Limb (tissue), 2 donors: ENCODE data around the gene CMTM5.
"Not testable (repeated sequence)": the region's sequence is repeated elsewhere in the genome, so short reads cannot be mapped to it uniquely, and the experiment has no call there.

ENCODE experiments used
- DNase-seq, 2 donors: peaks; one replicate each; pipeline ENCODE4 v3.0.0-alpha.2; 2016; ENCODE audit errors: extremely low spot score in 2 of 2

The CMTM5 gene

DNA sequence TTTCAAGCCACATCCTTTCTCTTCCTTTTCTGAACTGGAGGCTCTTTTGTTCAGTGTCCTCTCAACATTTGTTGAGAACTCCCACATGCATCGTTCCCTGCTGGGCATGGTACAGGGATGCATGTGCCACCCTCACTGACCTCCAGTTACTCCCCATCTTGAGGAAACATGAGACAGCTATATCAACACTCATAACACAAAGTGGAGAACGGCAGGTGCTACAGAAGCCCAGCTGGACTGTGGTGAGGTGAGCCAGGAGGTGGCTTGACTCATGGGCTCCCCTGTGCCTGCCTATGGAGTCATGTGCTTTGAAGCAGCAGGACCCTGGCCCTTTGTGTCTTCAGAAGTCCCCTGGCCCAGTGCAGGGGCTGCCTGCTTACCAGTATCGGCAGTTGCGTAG is 21.5 kb downstream of the CMTM5 start:
- DNase-seq = no peak

- no peak for DNase-seq
Observed at GRCh38 chr14:23399136-23399535, 22.3 kb downstream of the CMTM5 start.

- DNase-seq = no peak
Observed at GRCh38 chr14:23399591-23399990, 22.7 kb downstream of the CMTM5 start.

DNA sequence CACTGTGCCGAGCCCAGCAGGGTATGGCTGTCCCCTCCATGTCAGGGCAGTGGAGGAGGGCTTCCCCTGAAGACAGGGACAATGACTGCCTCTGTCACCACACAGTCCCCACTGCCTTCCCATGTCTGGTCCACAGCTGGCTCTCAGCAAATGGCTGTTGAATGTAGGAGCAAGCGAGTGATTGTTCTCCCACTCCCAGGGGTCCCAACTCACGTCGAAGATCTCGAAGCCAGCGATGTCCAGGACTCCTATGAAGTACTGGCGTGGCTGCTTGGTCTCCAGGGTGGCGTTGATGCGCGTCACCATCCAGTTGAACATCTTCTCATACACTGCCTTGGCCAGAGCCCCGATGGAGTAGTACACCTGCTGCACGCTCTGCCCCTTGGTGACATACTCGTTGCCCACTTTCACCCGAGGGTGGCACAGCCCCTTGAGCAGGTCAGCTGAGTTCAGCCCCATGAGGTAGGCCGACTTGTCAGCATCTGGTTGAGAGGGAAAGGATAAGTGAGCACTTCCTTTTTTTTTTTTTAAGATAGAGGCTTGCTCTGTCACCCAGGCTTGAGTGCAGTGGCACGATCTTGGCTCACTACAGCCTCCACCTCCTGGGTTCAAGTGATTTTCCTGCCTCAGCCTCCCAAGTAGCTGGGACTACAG is 23.8 kb downstream of the CMTM5 start:
- DNase-seq = not testable (repeated sequence)

DNA sequence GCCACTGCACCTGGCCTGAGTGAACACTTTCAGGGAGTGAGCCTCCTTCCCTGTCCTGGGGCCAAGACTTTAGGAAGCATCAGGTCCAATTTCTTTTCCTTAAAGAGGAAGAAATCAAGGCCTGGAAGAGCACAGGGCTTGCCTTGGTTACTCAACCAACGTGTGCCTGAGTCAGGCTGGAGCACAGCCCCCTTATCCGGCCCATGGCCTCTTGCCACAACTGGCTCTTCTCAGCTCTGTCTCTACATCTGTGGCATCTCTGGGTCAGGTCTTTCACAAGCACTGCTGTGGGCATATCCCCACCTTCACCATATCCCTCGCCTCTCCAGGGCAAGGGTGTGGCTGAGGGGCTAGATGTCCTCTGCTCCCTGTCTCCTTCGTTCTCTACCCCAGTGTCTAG is 24.4 kb downstream of the CMTM5 start:
- no peak for DNase-seq

DNA sequence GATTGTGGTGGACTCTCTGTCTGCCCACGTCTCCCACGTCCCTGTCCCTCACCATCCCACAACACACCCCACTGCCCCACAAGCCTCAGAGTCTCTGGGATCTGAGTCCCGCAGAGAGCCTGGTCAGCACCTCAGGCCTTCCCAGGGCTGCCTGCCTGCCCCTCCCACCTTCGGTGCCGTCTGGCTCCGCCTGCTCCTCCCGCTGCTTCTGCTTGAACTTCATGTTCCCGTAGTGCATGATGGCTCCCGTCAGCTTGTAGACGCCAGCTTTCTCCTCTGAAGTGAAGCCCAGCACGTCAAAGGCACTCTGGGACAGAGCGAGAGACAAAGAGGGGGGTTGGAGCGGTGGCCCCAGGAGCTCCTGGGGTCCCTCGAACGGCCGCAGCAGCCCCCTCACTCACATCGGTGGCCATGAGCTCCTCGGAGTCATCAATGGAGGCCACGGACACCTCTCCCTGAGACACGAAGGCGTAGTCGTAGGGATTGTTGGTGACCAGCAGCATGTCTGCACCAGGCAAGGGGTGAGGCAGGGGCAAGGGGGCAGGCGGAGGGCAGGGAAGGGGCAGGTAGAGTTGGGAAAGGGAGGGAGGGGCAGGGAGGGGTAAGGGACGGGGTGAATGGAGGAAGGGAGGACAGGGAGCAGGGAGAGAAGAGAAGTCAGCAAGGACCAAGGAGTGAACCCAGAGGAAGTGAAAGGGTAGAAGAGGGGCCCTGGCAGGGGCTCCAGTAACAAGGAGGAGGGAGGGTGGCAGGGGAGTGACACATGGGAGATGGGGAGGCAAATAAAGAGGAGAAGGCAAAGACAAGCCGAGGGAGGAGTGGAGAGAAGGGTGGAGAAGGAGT is 25.7 kb downstream of the CMTM5 start:
- DNase-seq = no peak

DNA sequence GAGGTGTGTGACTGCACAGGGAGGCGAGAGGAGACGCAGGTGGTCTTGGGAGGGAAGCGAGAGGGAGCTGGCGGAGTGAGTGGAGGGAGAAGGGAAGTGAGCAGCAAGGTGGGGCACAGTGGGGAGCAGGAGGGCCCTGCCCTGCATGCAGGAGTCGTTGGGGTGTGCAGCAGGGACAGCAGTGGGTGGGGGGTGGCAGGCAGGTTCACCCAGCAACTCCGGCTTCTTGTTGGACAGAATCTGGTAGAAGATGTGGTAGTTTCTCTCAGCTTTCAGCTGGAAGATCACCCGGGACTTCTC is 26.2 kb downstream of the CMTM5 start:
- DNase-seq = no peak

GRCh38 chr14:23403908-23404307 is 27.1 kb downstream of the CMTM5 start:
- DNase-seq = no peak

DNA sequence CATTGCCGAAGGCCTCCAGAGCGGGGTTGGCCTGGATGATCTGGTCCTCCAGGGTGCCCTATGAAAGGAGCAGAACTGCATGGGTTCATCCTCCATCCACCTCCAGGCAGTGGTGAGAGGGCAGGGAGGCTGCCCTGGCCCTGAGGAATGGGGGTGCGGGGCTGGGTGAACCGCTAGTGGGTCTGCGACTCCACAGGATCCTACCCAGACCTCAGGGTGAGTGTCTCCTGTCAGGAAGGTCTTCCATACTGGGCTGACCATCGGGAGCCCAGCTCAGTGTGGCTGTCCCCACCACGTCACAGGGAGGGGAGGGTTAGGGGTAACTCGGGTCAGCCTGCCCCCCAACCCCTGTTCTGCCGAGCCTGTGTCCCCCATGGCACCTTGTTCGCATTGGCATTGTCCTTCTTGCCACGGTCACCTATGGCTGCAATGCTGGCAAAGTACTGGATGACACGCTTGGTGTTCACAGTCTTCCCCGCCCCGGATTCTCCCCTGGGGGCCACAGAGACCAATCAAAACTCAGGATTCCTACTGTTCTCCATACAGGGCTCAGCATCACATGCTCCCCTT is 27.6 kb downstream of the CMTM5 start:
- DNase-seq = no peak

DNA sequence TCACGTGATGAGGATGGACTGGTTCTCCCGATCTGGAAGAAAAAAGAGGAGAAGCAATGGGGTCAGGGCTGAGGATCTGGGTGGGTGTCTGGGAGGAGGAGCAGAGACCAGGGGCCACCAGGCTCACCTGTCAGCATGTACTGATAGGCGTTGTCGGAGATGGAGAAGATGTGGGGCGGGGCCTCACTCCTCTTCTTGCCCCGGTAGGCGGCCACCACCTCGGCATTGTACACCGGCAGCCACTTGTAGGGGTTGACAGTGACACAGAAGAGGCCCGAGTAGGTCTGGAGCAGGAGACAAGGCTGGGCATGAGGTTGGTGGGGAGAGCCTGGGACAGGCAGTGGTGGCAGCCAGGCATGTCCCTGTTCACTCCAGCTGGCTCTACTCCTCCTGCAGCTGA is 28.2 kb downstream of the CMTM5 start:
- DNase-seq = no peak

DNA sequence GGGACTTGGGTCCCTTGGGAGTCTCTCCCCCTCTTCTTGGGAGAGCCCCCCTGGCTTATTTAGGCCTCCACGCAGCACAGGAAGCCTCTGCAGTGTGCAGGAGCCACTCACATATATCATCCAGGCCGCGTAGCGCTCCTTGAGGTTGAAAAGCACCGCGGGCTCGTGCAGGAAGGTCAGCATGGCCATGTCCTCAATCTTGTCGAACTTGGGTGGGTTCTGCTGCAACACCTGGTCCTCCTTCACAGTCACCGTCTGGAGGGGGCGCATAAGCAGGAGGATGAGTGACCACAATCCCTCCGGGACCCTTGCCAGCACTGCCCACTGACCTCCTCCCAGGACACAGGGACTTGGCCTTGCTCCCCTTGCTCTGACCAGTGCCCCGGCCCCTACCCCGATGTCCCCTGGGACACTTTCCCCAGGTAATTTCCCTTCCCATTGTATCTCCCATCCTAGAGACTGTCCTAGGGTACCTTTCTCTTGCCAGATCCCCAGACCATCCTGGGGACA is 28.7 kb downstream of the CMTM5 start:
- no peak for DNase-seq

DNA sequence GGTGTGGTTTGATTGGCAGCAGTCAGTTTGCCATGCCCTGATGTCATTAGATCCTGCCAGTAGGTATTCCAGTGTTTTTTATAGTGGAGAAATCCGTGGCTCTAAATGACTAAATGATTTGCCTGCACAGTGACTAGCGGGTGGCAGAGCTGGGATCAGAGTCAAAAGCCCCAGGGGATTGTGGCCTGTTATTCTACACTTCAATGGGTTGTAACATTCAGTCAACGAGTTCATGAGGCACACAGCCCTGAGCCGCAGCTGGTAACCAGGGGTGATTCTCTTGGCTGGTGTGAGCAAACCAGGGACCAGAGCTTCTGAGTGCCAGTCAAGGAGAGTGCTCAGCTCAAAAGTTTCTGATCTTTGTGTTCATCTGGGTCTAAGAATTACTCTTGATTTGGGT is 29.4 kb downstream of the CMTM5 start:
- DNase-seq = no peak

GRCh38 chr14:23406725-23407355 is 30.0 kb downstream of the CMTM5 start:
- no peak for DNase-seq

- no peak for DNase-seq
Observed at GRCh38 chr14:23407516-23408306, 30.9 kb downstream of the CMTM5 start, which contains the start of gene MYH6. Gene MYH6 (minus strand): TSS chr14:23408273. CDS start chr14:23407223, 1,050 bp downstream.

- DNase-seq = no peak
Observed at GRCh38 chr14:23408307-23408630, 31.4 kb downstream of the CMTM5 start.

- DNase-seq = no peak
Observed at GRCh38 chr14:23409475-23409874, 32.6 kb downstream of the CMTM5 start.

DNA sequence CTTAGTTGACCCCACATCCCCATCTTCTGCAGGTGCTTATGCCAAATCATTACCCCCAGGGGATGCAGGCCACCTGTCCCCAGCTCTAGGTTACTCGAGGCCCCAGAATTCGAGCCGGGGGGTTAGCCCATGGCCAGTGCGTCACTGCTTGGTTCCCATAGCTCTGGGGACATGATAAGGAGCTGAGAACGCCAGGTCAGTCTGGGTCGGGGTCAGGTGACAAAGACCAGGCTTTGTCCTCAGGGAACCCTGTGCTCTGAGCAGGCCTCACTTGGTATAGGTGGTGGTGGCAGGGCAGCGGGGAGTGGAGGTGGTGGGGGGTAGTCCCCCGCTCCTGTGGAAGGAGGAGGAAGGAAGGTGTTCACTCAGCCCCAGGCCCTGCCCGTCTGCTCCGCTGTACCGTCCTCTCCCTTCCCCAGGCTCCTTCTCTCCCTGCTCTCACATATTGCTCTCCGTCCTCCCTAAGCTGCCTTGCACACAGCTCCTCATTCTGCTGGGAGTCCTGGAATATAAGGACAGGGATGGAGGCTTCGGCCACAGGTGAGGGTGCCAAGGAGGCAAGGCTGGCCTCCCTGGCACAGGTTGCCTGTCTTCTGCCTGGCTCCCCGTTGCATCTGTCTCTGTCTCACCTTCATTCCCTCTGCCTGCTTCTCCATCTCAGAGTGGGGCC is 33.3 kb downstream of the CMTM5 start:
- DNase-seq = no peak

DNA sequence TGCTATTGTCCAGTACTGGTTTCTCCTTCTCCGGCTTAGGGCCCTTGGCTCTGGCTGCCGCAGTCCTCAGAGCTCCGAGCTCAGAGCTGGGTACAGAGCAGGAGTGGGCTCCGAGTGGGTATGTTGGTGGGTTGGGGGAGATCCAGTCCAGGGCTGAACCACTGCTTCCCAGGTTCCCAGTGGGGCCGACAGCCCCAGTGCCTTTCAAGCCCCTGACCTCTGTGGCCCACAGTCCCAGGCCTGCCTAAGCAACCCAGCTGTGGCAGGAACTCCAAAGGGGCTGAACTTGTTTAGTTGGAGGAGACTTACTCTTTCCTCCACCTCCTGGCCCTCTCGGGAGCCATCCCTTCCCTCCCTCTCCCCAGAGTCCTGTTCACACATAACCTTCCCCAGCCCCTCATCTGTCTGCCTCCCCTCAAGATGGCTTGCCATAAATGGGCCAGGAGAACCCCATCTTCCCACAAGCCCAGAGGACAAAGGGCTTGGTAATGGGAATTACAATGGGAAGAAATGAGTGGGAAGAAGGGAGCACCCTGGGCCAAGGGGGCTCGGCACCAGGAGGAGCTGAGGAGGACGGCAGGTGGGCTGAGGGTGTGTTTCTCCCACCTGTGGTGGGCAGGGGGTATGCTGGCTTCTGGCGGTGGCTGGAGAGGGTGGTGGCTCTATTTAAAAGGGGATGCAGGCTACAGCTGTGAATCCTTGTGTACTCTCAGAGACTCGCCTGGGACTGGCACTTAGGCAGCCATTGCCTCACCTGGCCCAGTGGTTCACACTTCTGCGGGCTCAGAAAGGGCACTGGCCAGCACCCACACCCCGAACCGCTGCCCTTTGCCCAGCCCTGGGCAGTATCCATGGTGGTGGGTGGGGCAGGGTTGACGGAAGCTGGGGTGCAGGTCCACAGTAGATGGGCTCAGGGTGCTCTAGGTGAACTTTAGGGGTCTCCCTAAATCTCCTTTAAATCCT is 35.0 kb downstream of the CMTM5 start:
- no peak for DNase-seq

DNA sequence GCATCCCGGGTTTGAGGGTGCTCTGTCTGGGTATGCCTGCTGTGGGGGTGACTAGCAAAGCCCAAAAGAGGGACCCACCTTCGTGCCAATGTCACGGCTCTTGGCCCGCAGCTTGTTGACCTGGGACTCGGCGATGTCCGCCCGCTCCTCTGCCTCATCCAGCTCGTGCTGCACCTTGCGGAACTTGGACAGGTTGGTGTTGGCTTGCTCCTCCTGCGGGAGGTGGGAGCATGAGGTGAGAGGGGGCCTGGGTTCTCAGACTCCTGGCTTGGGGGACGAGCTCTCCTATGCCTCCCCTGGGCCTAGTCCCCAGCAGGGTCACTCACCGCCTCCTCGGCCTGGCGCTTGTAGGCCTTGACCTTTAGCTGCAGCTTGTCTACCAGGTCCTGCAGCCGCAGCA is 36.8 kb downstream of the CMTM5 start:
- DNase-seq = no peak

GRCh38 chr14:23414254-23414653 is 37.4 kb downstream of the CMTM5 start:
- no peak for DNase-seq
